Stimulated activated CD4-positive, alpha-beta T cell treated with anti-CD3 and anti-CD28 coated beads, Interleukin-2, amount 100 ng/mL, for 4 hours (primary cell): ENCODE measurements around the gene TRABD2B.

Experiments
- DNase-seq: peaks from one replicate; pipeline ENCODE4 v3.0.0-alpha.2; 2020; ENCODE audit warnings: low read depth

TRABD2B gene

GRCh38 chr1:47725000-47725473 is 272.1 kb downstream of the TRABD2B start:
- DNase-seq, result no peak

- DNase-seq, result no peak
Observed at GRCh38 chr1:47724432-47724999, 272.7 kb downstream of the TRABD2B start.

GRCh38 chr1:47722909-47723580 is 274.1 kb downstream of the TRABD2B start:
- no peak for DNase-seq

DNA sequence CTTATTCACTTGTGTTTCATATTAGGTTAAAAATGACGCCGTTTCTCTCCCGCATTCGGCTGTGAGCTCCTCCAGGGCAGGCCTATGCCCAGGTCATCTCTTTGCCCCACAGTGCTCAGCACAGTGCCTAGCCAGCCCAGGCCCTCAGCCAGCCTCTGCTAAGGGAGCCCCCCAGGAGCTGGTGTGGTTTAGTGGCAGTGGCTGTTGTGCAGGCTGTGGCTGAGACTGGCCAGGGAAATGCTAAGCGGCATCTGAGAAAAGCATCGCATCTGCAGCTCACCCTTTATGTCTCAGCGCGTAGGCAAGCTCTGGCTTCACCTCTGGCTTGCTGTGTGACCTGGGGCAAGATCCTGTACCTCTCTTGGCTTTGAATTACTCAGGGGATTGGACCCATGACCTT is 275.1 kb downstream of the TRABD2B start:
- DNase-seq, result no peak

- DNase-seq, result no peak
Observed at GRCh38 chr1:47720111-47720510, 277.1 kb downstream of the TRABD2B start.

DNA sequence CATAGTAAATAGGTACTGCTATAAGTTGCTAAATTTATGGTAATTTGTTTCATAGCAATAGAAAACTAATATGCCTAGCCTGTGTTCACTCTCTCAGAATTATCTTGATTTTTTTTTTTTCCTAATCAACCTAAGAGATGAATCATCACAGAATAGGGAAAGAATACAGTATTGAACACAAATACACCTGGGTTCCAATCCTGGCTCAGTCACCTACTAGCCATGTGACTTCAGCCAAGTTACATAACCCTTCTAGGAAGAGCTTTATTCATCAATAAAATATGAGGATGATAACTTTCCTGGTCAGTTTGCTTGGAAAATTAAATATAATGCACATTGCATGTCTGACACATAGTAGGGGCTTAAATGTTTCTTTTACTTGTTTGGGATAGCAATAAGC is 279.8 kb downstream of the TRABD2B start:
- DNase-seq, result no peak

GRCh38 chr1:47713975-47714767 is 283.0 kb downstream of the TRABD2B start:
- no peak for DNase-seq

- DNase-seq, result no peak
Observed at GRCh38 chr1:47713333-47713953, 283.7 kb downstream of the TRABD2B start.

- no peak for DNase-seq
Observed at GRCh38 chr1:47712596-47713299, 284.4 kb downstream of the TRABD2B start.

GRCh38 chr1:47711848-47712492 is 285.2 kb downstream of the TRABD2B start:
- no peak for DNase-seq

- no peak for DNase-seq
Observed at GRCh38 chr1:47711184-47711847, 285.9 kb downstream of the TRABD2B start.
